Fibroblast of mammary gland (primary cell): ENCODE data around the gene NR1D2.
"Not testable (repeated sequence)": the region's sequence is repeated elsewhere in the genome, so short reads cannot be mapped to it uniquely, and the experiment has no call there.

Experiments used
- DNase-seq: peaks from one replicate; pipeline ENCODE4 v3.0.0-alpha.2; 2010; ENCODE audit warnings: low read depth
- H3K4me3 ChIP-seq: 2 replicates; pipeline ENCODE4 v1.5.1; 2011; ENCODE audit warnings: low read depth, mild to moderate bottlenecking, low read length, moderate library complexity; ENCODE audit not compliant: control insufficient read depth
- TF ChIP-seq, protein P1 (sequence below): conservative IDR thresholded peaks from 2 replicates; pipeline ENCODE4 v1.5.1; 2011; ENCODE audit warnings: low read depth, low read length, inconsistent platforms; ENCODE audit not compliant: control insufficient read depth, insufficient read depth

The NR1D2 gene

DNA sequence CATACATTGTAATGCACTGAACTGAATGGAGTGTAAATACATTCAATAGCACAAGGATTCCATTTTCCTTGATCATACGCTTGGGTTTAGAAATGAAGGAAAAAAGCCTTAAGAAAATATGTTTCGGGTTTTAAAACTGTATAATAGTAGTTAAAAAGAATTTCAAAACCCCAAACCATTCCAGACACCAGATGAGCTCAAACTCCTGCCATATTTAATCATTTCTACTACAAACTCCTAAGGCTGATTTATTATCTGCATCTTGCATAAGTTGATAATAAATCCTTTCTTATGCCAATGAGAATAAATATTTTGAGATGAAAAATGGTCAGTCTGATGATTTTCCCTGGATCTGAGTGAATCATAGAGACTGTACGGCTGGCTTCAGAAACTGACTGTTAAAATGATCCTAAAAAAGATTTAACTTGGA is 51.0 kb downstream of the NR1D2 start:
- TF ChIP-seq, protein P1, sequence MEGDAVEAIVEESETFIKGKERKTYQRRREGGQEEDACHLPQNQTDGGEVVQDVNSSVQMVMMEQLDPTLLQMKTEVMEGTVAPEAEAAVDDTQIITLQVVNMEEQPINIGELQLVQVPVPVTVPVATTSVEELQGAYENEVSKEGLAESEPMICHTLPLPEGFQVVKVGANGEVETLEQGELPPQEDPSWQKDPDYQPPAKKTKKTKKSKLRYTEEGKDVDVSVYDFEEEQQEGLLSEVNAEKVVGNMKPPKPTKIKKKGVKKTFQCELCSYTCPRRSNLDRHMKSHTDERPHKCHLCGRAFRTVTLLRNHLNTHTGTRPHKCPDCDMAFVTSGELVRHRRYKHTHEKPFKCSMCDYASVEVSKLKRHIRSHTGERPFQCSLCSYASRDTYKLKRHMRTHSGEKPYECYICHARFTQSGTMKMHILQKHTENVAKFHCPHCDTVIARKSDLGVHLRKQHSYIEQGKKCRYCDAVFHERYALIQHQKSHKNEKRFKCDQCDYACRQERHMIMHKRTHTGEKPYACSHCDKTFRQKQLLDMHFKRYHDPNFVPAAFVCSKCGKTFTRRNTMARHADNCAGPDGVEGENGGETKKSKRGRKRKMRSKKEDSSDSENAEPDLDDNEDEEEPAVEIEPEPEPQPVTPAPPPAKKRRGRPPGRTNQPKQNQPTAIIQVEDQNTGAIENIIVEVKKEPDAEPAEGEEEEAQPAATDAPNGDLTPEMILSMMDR = no peak
- no peak overlapping the region for H3K4me3 ChIP-seq
- DNase-seq = peak; percentile 18

DNA sequence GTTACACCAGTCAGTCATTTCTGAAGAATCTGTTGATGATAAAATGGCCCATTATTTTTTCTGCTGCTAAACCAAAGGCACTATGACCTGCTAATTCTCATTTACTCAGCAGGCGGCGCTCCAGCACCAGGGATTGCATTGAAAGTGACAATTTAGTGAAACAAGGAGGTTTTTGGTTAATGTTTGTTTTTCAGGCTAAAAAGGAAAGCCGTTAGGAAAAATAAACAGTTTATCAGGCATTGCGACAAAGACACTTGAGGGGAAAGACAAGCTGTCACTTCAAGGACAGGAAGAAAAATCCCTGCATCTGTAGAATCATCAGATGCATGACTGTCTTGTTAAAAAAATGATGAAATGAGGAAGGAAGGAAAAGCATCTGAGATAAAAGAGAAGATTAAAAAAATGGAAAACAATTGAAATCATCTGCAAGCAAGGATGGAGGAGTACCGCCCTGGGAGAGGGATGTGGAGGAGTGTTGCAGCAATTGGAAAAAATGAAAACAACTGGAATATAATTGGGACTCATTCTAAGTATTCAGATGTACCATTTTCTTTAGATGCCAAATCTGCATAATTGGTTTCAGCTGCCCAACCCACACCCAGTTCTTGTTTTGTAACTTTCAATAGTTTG is 54.0 kb downstream of the NR1D2 start:
- TF ChIP-seq, protein P1 = peak; percentile 98
- no peak overlapping the region for H3K4me3 ChIP-seq
- DNase-seq = peak; percentile 66

GRCh38 chr3:24002129-24002528 is 57.0 kb downstream of the NR1D2 start:
- TF ChIP-seq, protein P1 = no peak
- no peak for DNase-seq
- no peak overlapping the region for H3K4me3 ChIP-seq

GRCh38 chr3:24003466-24003865 is 58.4 kb downstream of the NR1D2 start:
- H3K4me3 ChIP-seq = no peak overlapping the region
- no peak for DNase-seq
- TF ChIP-seq, protein P1 = no peak

GRCh38 chr3:24004171-24004938 is 59.3 kb downstream of the NR1D2 start:
- DNase-seq = no peak
- no peak overlapping the region for H3K4me3 ChIP-seq
- TF ChIP-seq, protein P1 = no peak

DNA sequence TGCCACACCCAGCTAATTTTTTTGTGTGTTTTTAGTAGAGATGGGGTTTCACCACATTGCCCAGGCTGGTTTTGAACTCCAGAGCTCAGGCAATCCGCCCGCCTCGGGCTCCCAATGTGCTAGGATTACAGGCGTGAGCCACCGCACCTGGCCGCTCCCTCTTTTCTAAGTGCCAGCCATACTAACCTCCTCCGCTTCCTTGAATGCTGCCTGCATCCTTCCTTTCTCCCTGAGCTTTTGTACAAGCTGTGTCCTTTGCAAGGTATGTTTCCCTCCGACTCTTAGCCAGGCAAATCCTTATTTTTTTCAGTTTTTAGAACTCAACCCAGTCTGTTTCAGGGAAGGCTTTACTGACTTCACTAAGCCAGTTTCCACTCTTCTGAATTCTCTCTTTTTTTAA is 60.6 kb downstream of the NR1D2 start:
- H3K4me3 ChIP-seq = no peak overlapping the region
- no peak for DNase-seq
- TF ChIP-seq, protein P1 = no peak

GRCh38 chr3:24010834-24011233 is 65.7 kb downstream of the NR1D2 start:
- not testable (repeated sequence) for DNase-seq, H3K4me3 ChIP-seq
